H9 (cell line): ENCODE measurements around the gene ZNF512. TPM values are rescaled to one million over a fixed set of nuclear protein-coding genes. Genes with fewer than 3 reads are reported as not detected.

Experiments
- DNase-seq: peaks from one replicate; pipeline ENCODE4 v3.0.0-alpha.2; 2017
- H2AFZ ChIP-seq: one replicate; pipeline ENCODE4 v1.6.1; 2013; ENCODE audit warnings: mild to moderate bottlenecking, low read length, control low read depth, moderate library complexity
- H2AK5ac ChIP-seq: 2 replicates; pipeline ENCODE4 v1.6.1; 2013; ENCODE audit warnings: low read length, control low read depth, mixed read lengths; ENCODE audit not compliant: insufficient read length
- H2BK120ac ChIP-seq: one replicate; pipeline ENCODE4 v1.6.1; 2013; ENCODE audit warnings: low read depth, mild to moderate bottlenecking, low read length, control low read depth, inconsistent platforms; ENCODE audit not compliant: poor library complexity, severe bottlenecking
- H2BK12ac ChIP-seq: 2 replicates; pipeline ENCODE4 v1.6.1; 2013; ENCODE audit warnings: low read length, control low read depth, mixed read lengths, low read depth; ENCODE audit not compliant: insufficient read length
- H2BK15ac ChIP-seq: 2 replicates; pipeline ENCODE4 v1.6.1; 2013; ENCODE audit warnings: low read depth, low read length, control low read depth
- H2BK20ac ChIP-seq: one replicate; pipeline ENCODE4 v1.6.1; 2013; ENCODE audit warnings: low read depth, mild to moderate bottlenecking, low read length, control low read depth, inconsistent platforms; ENCODE audit not compliant: poor library complexity, severe bottlenecking
- H2BK5ac ChIP-seq: 2 replicates; pipeline ENCODE4 v1.6.1; 2013; ENCODE audit warnings: low read length, control low read depth, mixed read lengths; ENCODE audit not compliant: insufficient read length
- H3K14ac ChIP-seq: 2 replicates; pipeline ENCODE4 v1.6.1; 2013; ENCODE audit warnings: low read length, control low read depth; ENCODE audit not compliant: insufficient read depth
- H3K18ac ChIP-seq: 2 replicates; pipeline ENCODE4 v1.6.1; 2013; ENCODE audit warnings: low read depth, mild to moderate bottlenecking, mixed read lengths, low read length, control low read depth; ENCODE audit not compliant: insufficient read length
- H3K23ac ChIP-seq: 2 replicates; pipeline ENCODE4 v1.6.1; 2013; ENCODE audit warnings: low read length, control low read depth, mixed read lengths, low read depth; ENCODE audit not compliant: insufficient read length
- H3K23me2 ChIP-seq: 2 replicates; pipeline ENCODE4 v1.6.1; 2013; ENCODE audit warnings: low read depth, mild to moderate bottlenecking, mixed read lengths, low read length, control low read depth; ENCODE audit not compliant: insufficient read length, poor library complexity, severe bottlenecking
- H3K27ac ChIP-seq: 2 replicates; pipeline ENCODE4 v1.5.1; 2013; ENCODE audit warnings: low read length, control low read depth, mixed read lengths, low read depth; ENCODE audit not compliant: insufficient read length
- H3K27me3 ChIP-seq: 2 replicates; pipeline ENCODE4 v1.6.1; 2013; ENCODE audit warnings: low read length, control low read depth, inconsistent platforms; ENCODE audit not compliant: insufficient read depth
- H3K4ac ChIP-seq: 2 replicates; pipeline ENCODE4 v1.6.1; 2013; ENCODE audit warnings: low read depth, mild to moderate bottlenecking, control low read depth, inconsistent platforms, low read length, moderate library complexity
- H3K4me1 ChIP-seq: 2 replicates; pipeline ENCODE4 v1.6.1; 2013; ENCODE audit warnings: low read length, control low read depth, inconsistent platforms; ENCODE audit not compliant: insufficient read depth
- H3K4me2 ChIP-seq: 2 replicates; pipeline ENCODE4 v1.6.1; 2013; ENCODE audit warnings: low read length, control low read depth, mixed read lengths; ENCODE audit not compliant: insufficient read length, insufficient read depth
- H3K56ac ChIP-seq: 2 replicates; pipeline ENCODE4 v1.6.1; 2013; ENCODE audit warnings: low read depth, mild to moderate bottlenecking, mixed read lengths, low read length, control low read depth; ENCODE audit not compliant: insufficient read length
- H3K79me1 ChIP-seq: 2 replicates; pipeline ENCODE4 v1.6.1; 2013; ENCODE audit warnings: low read depth, mild to moderate bottlenecking, moderate library complexity, low read length, control low read depth, inconsistent platforms; ENCODE audit not compliant: insufficient read depth, poor library complexity, severe bottlenecking
- H3K79me2 ChIP-seq: 2 replicates; pipeline ENCODE4 v1.6.1; 2013; ENCODE audit warnings: low read length, control low read depth, inconsistent platforms; ENCODE audit not compliant: insufficient read depth
- H3K9ac ChIP-seq: 2 replicates; pipeline ENCODE4 v1.6.1; 2013; ENCODE audit warnings: low read length, control low read depth, mixed read lengths; ENCODE audit not compliant: insufficient read length; ENCODE audit errors: extremely low read depth
- H3K9me3 ChIP-seq: one replicate; pipeline ENCODE4 v1.6.1; 2013; ENCODE audit warnings: low read depth, low read length, inconsistent platforms; ENCODE audit not compliant: control insufficient read depth
- H3T11ph ChIP-seq: one replicate; pipeline ENCODE4 v1.6.1; 2013; ENCODE audit warnings: mild to moderate bottlenecking, low read length, control low read depth, inconsistent platforms
- H4K20me1 ChIP-seq: one replicate; pipeline ENCODE4 v1.6.1; 2013; ENCODE audit not compliant: control insufficient read depth, insufficient read length, insufficient read depth
- H4K5ac ChIP-seq: 2 replicates; pipeline ENCODE4 v1.6.1; 2013; ENCODE audit warnings: low read depth, mild to moderate bottlenecking, mixed read lengths, low read length, control low read depth; ENCODE audit not compliant: insufficient read length
- H4K8ac ChIP-seq: replicated peaks from 2 replicates; pipeline ENCODE4 v1.6.1; 2013; ENCODE audit warnings: low read length, control low read depth, mixed read lengths, low read depth; ENCODE audit not compliant: insufficient read length
- H4K91ac ChIP-seq: 2 replicates; pipeline ENCODE4 v1.6.1; 2013; ENCODE audit warnings: low read depth, mild to moderate bottlenecking, moderate library complexity, mixed read lengths, low read length, control low read depth; ENCODE audit not compliant: insufficient read length
- H3K27ac Mint-ChIP-seq, 3 experiments: 2 replicates in 2 of 3; 3 replicates in 1 of 3; pipeline ENCODE4 v1.8.0; 2020 to 2021; ENCODE audit warnings: mixed read lengths in 3 of 3, mild to moderate bottlenecking in 1 of 3, moderate library complexity in 1 of 3
- H3K27me3 Mint-ChIP-seq: 2 replicates; pipeline ENCODE4 v1.8.0; 2021; ENCODE audit warnings: low read depth, mild to moderate bottlenecking, moderate library complexity, mixed read lengths
- H3K36me3 Mint-ChIP-seq, 3 experiments: 2 replicates in 2 of 3; 3 replicates in 1 of 3; pipeline ENCODE4 v1.8.0; 2020 to 2021; ENCODE audit warnings: low read depth in 3 of 3, mixed read lengths in 3 of 3; ENCODE audit not compliant: insufficient read depth in 1 of 3
- H3K4me1 Mint-ChIP-seq, 2 experiments: 2 replicates each; pipeline ENCODE4 v1.8.0; 2020; ENCODE audit warnings: mixed read lengths in 2 of 2
- H3K4me3 Mint-ChIP-seq, 2 experiments: 2 replicates in 1 of 2; 3 replicates in 1 of 2; pipeline ENCODE4 v1.8.0; 2020 to 2021; ENCODE audit warnings: mild to moderate bottlenecking in 2 of 2, mixed read lengths in 2 of 2, moderate library complexity in 1 of 2
- H3K9me3 Mint-ChIP-seq, 2 experiments: 2 replicates in 1 of 2; 3 replicates in 1 of 2; pipeline ENCODE4 v1.8.0; 2020; ENCODE audit warnings: mild to moderate bottlenecking in 2 of 2, mixed read lengths in 2 of 2, moderate library complexity in 1 of 2
- WGBS: extraction: QIAGEN DNeasy Blood & Tissue Kit; methylation state at CpG from one replicate; pipeline ENCODE4 v1.1.7; 2013; ENCODE audit warnings: missing lambda C conversion rate, low lambda C conversion rate, mixed read lengths; ENCODE audit not compliant: insufficient read length; ENCODE audit errors: extremely low coverage; 5-methylcytosine and 5-hydroxymethylcytosine counted together
- total RNA-seq: library from RNA; stranded (reverse); gene quantifications from 2 replicates; pipeline ENCODE4 v1.2.1, GENCODE V29; 2021
- TF ChIP-seq, protein P1 (sequence below): fragments of 200-600 bp; sonication (generic); conservative IDR thresholded peaks from 3 replicates; pipeline ENCODE4 v1.8.0; 2021; ENCODE audit warnings: antibody characterized with exemption, mild to moderate bottlenecking

ZNF512 gene
- total RNA-seq, 1 experiment from 2014 or later, result 38.2 TPM

- Histone ChIP-seq H3K27ac (no peak overlapping the region), H2BK15ac (no peak overlapping the region), H2AFZ (no peak overlapping the region), H4K91ac (no peak overlapping the region), H3K4me2 (no peak overlapping the region), H3K27me3 (no peaks in the 10 kb centered on the region), H4K20me1 (no peaks in the 10 kb centered on the region), H3K9ac (no peak overlapping the region), H2BK20ac (no peak overlapping the region), H2BK12ac (no peak overlapping the region), H4K5ac (no peak overlapping the region), H3K23ac (no peak overlapping the region), H3K79me1 (no peaks in the 10 kb centered on the region), H2BK5ac (no peak overlapping the region), H3K79me2 (no peaks in the 10 kb centered on the region), H3K56ac (no peak overlapping the region), H4K8ac (no peak overlapping the region), H2AK5ac (no peak overlapping the region), H3K18ac (no peak overlapping the region), H3K23me2 (no peaks in the 10 kb centered on the region), H3K14ac (no peak overlapping the region), H2BK120ac (no peak overlapping the region), H3K9me3 (peaks cover 7% of the 10 kb centered on the region), H3K4me1 (no peaks in the 10 kb centered on the region), H3T11ph (no peak overlapping the region), H3K4ac (no peak overlapping the region)
- TF ChIP-seq, protein P1, sequence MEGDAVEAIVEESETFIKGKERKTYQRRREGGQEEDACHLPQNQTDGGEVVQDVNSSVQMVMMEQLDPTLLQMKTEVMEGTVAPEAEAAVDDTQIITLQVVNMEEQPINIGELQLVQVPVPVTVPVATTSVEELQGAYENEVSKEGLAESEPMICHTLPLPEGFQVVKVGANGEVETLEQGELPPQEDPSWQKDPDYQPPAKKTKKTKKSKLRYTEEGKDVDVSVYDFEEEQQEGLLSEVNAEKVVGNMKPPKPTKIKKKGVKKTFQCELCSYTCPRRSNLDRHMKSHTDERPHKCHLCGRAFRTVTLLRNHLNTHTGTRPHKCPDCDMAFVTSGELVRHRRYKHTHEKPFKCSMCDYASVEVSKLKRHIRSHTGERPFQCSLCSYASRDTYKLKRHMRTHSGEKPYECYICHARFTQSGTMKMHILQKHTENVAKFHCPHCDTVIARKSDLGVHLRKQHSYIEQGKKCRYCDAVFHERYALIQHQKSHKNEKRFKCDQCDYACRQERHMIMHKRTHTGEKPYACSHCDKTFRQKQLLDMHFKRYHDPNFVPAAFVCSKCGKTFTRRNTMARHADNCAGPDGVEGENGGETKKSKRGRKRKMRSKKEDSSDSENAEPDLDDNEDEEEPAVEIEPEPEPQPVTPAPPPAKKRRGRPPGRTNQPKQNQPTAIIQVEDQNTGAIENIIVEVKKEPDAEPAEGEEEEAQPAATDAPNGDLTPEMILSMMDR, result no peak
- H3K4me3 Mint-ChIP-seq, result no peak overlapping the region
- no peak for DNase-seq
- peaks cover 87% of the 10 kb centered on the region for H3K27me3 Mint-ChIP-seq
- H3K27ac Mint-ChIP-seq, result no peak overlapping the region
- H3K36me3 Mint-ChIP-seq, result no peaks in the 10 kb centered on the region
- no CpG with 5 or more reads among the region's 1 CpG for WGBS
- H3K9me3 Mint-ChIP-seq, result peaks cover 0 to 22% of the 10 kb centered on the region in 2 experiments; a peak in 3 of 5 replicates
- H3K4me1 Mint-ChIP-seq, result no peaks in the 10 kb centered on the region
These were observed 11.2 kb upstream of the ZNF512 start for GRCh38 chr2:27571681-27572080.
